ENCODE measurements around the gene SC5D. TPM values are rescaled to one million over a fixed set of nuclear protein-coding genes. Genes with fewer than 3 reads are reported as not detected.

Gene SC5D
- total and polyA plus RNA-seq, 2 of the 8 experiments (the other 6 are each of a cell fraction or from before 2014, with no cell fraction given): 73.9 to 90.3 TPM

DNA sequence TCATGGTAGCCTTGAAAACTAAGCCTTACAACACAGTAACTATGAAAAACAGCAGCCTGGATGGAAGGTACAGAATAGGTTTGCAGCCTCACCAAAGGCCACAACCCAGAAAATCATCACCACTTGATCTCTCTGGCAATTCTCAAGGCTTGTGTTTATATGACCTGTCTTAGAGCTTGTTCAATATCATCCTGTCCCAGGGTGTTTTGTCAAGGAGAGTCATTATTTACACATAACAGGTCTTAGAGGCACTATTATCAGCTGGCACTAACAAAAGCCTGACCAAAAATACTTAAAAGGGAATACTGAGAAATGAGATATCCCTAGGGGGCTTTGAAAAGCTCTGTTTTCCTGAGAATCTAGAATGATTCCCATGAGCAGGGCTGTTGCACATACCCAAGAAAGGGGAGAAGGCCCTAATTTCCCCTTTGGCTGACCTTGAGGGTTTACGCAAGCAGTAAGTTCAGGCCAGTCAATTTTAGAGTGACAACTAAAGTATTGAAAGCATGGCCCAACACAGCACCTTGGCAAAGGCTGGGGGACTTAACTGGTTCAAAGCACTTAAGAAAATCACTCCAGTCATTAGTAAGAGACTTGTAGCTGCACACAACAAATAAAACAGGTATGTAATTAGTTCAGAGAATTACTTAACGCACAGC, 7.9 kb downstream of the SC5D start:
- no peak overlapping the region for H4K5ac ChIP-seq (ENCODE audit: insufficient read length, low read depth, low read length)
- H2BK5ac ChIP-seq (ENCODE audit: low read depth, low read length): no peak overlapping the region
- peaks cover 0 to 21% of the 10 kb centered on the region in 2 experiments for H4K20me1 ChIP-seq (replicated peaks in 1 of 2; ENCODE audit: control insufficient read depth in 1 of 2, insufficient read depth in 2 of 2, low read length in 2 of 2)
- no peak overlapping the region for H3K4me2 ChIP-seq (ENCODE audit: insufficient read depth in 1 of 2, low read depth in 2 of 2, low read length in 2 of 2)
- no peak overlapping the region for H2BK120ac ChIP-seq (replicated peaks; ENCODE audit: low read depth, low read length)
- no peak overlapping the region for H4K8ac ChIP-seq (ENCODE audit: extremely low read depth, insufficient read depth, low read length)
- peaks cover 0 to 33% (median 12%) of the 10 kb centered on the region in 4 experiments; a peak in 5 of 8 replicates for H3K36me3 ChIP-seq (ENCODE audit: control insufficient read depth in 2 of 4, insufficient read depth in 4 of 4, low read length in 3 of 4)
- no peaks in the 10 kb centered on the region for H3K9me3 ChIP-seq (ENCODE audit: insufficient read depth in 2 of 2, low read depth in 1 of 2, low read length in 1 of 2)
- H3K9ac ChIP-seq (replicated peaks in 1 of 4; ENCODE audit: extremely low read depth in 1 of 4, low read depth in 3 of 4, low read length in 3 of 4): no peak overlapping the region
- no peak overlapping the region for H2BK15ac ChIP-seq (ENCODE audit: low read length)
- peaks cover 3 to 22% (median 15%) of the 10 kb centered on the region in 4 experiments; a peak in 6 of 7 replicates for H3K4me1 ChIP-seq (replicated peaks in 1 of 4; ENCODE audit: control insufficient read depth in 3 of 4, insufficient read depth in 4 of 4, low read length in 3 of 4)
- no peak overlapping the region for H3K18ac ChIP-seq (ENCODE audit: extremely low read depth, low read length)
- H3K27me3 ChIP-seq (replicated peaks in 1 of 4; ENCODE audit: control insufficient read depth in 3 of 4, extremely low read depth in 1 of 4, insufficient read depth in 3 of 4, low read length in 3 of 4): no peaks in the 10 kb centered on the region
- 90% methylated on average over 2 of the region's 2 CpGs; no CpG with 5 or more reads in 1 of the 2 experiments for WGBS, 2 experiments (ENCODE audit: extremely low coverage in 1 of 2, insufficient coverage in 1 of 2, insufficient read length in 1 of 2, insufficient replicate concordance in 2 of 2, low coverage in 1 of 2, low lambda C conversion rate in 2 of 2, missing lambda C conversion rate in 1 of 2)
- 0 out of 2 replicates have a peak, but pooled peaks cover 2% of the 10 kb centered on the region for H3K79me1 ChIP-seq (ENCODE audit: low read depth, low read length)
- no peak overlapping the region for H4K91ac ChIP-seq (replicated peaks; ENCODE audit: insufficient read length, low read length)
- no peak overlapping the region for H2BK20ac ChIP-seq (ENCODE audit: low read length)
- CTCF ChIA-PET (ENCODE audit: partially characterized antibody): interaction anchor here (0.6 to 1.5 kb wide), 6 partner anchors 9 to 801 kb away, joined by 3 to 4 read pairs (median 3); no protein-coding TSS in a partner anchor
- no peak overlapping the region for H3K4me3 ChIP-seq (ENCODE audit: extremely low read depth in 1 of 4, insufficient read depth in 2 of 4, low read depth in 3 of 4, low read length in 4 of 4)
- no peak overlapping the region for H3K4ac ChIP-seq (replicated peaks; ENCODE audit: insufficient read length, low read depth, low read length)
- no peak overlapping the region for H3K27ac ChIP-seq (ENCODE audit: low read depth, low read length)
- H2BK12ac ChIP-seq (ENCODE audit: low read depth, low read length): no peak overlapping the region
- H3K23me2 ChIP-seq (ENCODE audit: low read depth, low read length): no peaks in the 10 kb centered on the region; the same call in 1 of the 2 replicates
- no peak overlapping the region for H3K23ac ChIP-seq (ENCODE audit: insufficient read length)
- FAIRE-seq (no peak), DNase-seq (ENCODE audit: low read depth in 1 of 2, low spot score in 2 of 2) (no peak)
- no peak overlapping the region for H2AK5ac ChIP-seq (ENCODE audit: low read depth, low read length)
- no peak overlapping the region for H3K56ac ChIP-seq (replicated peaks; ENCODE audit: insufficient read length, low read depth, low read length)
- no peak overlapping the region for H2AFZ ChIP-seq (ENCODE audit: low read length)
- peaks cover 12 to 83% of the 10 kb centered on the region in 2 experiments for H3K79me2 ChIP-seq (ENCODE audit: control insufficient read depth in 1 of 2, insufficient read depth in 2 of 2, low read length in 2 of 2)
- no peak overlapping the region for H3K14ac ChIP-seq (ENCODE audit: insufficient read length)
- POLR2A ChIA-PET (ENCODE audit: partially characterized antibody): interaction anchor here (0.7 kb wide), 1 partner anchor 213 kb away, joined by 3 read pairs; no protein-coding TSS in a partner anchor
- TF ChIP-seq CREB1 (IDR thresholded peaks at IDR 0.05) (no peak), BACH1 (IDR thresholded peaks at IDR 0.05; ENCODE audit: low read length) (no peak), YY1 (IDR thresholded peaks at IDR 0.05; ENCODE audit: low read depth, low read length) (no peak), CEBPB (IDR thresholded peaks at IDR 0.05; ENCODE audit: low read depth, low read length) (no peak), EZH2 (IDR thresholded peaks at IDR 0.05; ENCODE audit: low read depth, low read length, severe bottlenecking) (no peak), HDAC2 (IDR thresholded peaks at IDR 0.05; ENCODE audit: borderline replicate concordance in 1 of 2, low read depth in 2 of 2, low read length in 2 of 2) (no peak), ZNF274 (IDR thresholded peaks at IDR 0.05; ENCODE audit: borderline replicate concordance, extremely low read depth, low read length) (no peak), RNF2 (IDR thresholded peaks at IDR 0.05; ENCODE audit: borderline replicate concordance, low read depth, low read length, missing control alignments, poor library complexity, severe bottlenecking) (no peak), EGR1 (IDR thresholded peaks at IDR 0.05; ENCODE audit: borderline replicate concordance, low read depth, low read length) (no peak)
- TF ChIP-seq, protein P1, sequence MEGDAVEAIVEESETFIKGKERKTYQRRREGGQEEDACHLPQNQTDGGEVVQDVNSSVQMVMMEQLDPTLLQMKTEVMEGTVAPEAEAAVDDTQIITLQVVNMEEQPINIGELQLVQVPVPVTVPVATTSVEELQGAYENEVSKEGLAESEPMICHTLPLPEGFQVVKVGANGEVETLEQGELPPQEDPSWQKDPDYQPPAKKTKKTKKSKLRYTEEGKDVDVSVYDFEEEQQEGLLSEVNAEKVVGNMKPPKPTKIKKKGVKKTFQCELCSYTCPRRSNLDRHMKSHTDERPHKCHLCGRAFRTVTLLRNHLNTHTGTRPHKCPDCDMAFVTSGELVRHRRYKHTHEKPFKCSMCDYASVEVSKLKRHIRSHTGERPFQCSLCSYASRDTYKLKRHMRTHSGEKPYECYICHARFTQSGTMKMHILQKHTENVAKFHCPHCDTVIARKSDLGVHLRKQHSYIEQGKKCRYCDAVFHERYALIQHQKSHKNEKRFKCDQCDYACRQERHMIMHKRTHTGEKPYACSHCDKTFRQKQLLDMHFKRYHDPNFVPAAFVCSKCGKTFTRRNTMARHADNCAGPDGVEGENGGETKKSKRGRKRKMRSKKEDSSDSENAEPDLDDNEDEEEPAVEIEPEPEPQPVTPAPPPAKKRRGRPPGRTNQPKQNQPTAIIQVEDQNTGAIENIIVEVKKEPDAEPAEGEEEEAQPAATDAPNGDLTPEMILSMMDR (IDR thresholded peaks at IDR 0.05; ENCODE audit: control extremely low read depth in 1 of 3, insufficient read depth in 1 of 3, low read depth in 1 of 3, low read length in 3 of 3): no peak

Measured in H1 (cell line).